Activated T-cell treated with anti-CD3 and anti-CD28 coated beads, Interleukin-2, amount 50 U/mL, for 72 hours (primary cell): ENCODE data around the gene GARNL3. TPM values are rescaled to one million over a fixed set of nuclear protein-coding genes. Genes with fewer than 3 reads are reported as not detected.

Experiments
- ATAC-seq, 2 donors: fragments of 150-1000 bp; cut with Tn5 transposase; replicated peaks in 1 of 2; 2 replicates each; pipeline ENCODE4 v1.10.0; 2021; ENCODE audit warnings: moderate library complexity in 2 of 2, mild to moderate bottlenecking in 1 of 2
- DNase-seq, 2 donors: peaks; one replicate each; pipeline ENCODE4 v3.0.0; 2021 to 2022; ENCODE audit warnings: mixed read lengths in 1 of 2
- H3K27ac Mint-ChIP-seq: one replicate; pipeline ENCODE4 v1.8.0; 2022; ENCODE audit warnings: mild to moderate bottlenecking, moderate library complexity, mixed read lengths
- H3K27me3 Mint-ChIP-seq: one replicate; pipeline ENCODE4 v1.8.0; 2022; ENCODE audit warnings: low read depth, mixed read lengths
- H3K36me3 Mint-ChIP-seq, 2 donors: one replicate each; pipeline ENCODE4 v1.8.0; 2022; ENCODE audit warnings: mixed read lengths in 2 of 2, mild to moderate bottlenecking in 1 of 2; ENCODE audit not compliant: insufficient read depth in 2 of 2
- H3K4me1 Mint-ChIP-seq: one replicate; pipeline ENCODE4 v1.8.0; 2022; ENCODE audit warnings: low read depth, mixed read lengths
- H3K4me3 Mint-ChIP-seq, 2 donors: one replicate each; pipeline ENCODE4 v1.8.0; 2022; ENCODE audit warnings: mild to moderate bottlenecking in 2 of 2, mixed read lengths in 2 of 2, moderate library complexity in 2 of 2
- H3K9me3 Mint-ChIP-seq, 2 donors: one replicate each; pipeline ENCODE4 v1.8.0; 2022; ENCODE audit warnings: mixed read lengths in 2 of 2
- total RNA-seq, 2 donors: library from RNA; stranded (reverse); gene quantifications; one replicate each; pipeline ENCODE4 v1.2.3, GENCODE V29; 2022

GARNL3 gene
- total RNA-seq, 2 donors from 2014 or later: 2.2 to 4.7 TPM

- Mint-ChIP-seq H3K9me3 (no peaks in the 10 kb centered on the region), H3K4me3 (no peak overlapping the region), H3K27ac (no peak overlapping the region), H3K27me3 (peaks cover 16% of the 10 kb centered on the region), H3K4me1 (no peaks in the 10 kb centered on the region), H3K36me3 (no peaks in the 10 kb centered on the region)
- DNase-seq: no peak
- no peak for ATAC-seq
These were observed 76.6 kb downstream of the GARNL3 start for GRCh38 chr9:127341152-127341551.

GRCh38 chr9:127344368-127345000 lies 79.9 kb downstream of the GARNL3 start:
- Mint-ChIP-seq H3K36me3 (no peaks in the 10 kb centered on the region), H3K27ac (no peak overlapping the region), H3K4me1 (no peaks in the 10 kb centered on the region), H3K4me3 (no peak overlapping the region), H3K27me3 (peaks cover 16% of the 10 kb centered on the region), H3K9me3 (no peaks in the 10 kb centered on the region)
- DNase-seq: no peak
- ATAC-seq: no peak

- no peaks in the 10 kb centered on the region for H3K9me3 Mint-ChIP-seq
- no peak overlapping the region for H3K27ac Mint-ChIP-seq
- no peaks in the 10 kb centered on the region for H3K36me3 Mint-ChIP-seq
- DNase-seq (no peak), ATAC-seq (no peak)
- no peaks in the 10 kb centered on the region for H3K4me1 Mint-ChIP-seq
- no peak overlapping the region for H3K4me3 Mint-ChIP-seq
- peaks cover 17% of the 10 kb centered on the region for H3K27me3 Mint-ChIP-seq
These were observed 81.0 kb downstream of the GARNL3 start for GRCh38 chr9:127345566-127345965.

GRCh38 chr9:127346584-127346983 lies 82.0 kb downstream of the GARNL3 start:
- Mint-ChIP-seq H3K36me3 (no peaks in the 10 kb centered on the region), H3K4me1 (no peaks in the 10 kb centered on the region), H3K9me3 (no peaks in the 10 kb centered on the region), H3K27ac (no peak overlapping the region), H3K27me3 (peaks cover 14% of the 10 kb centered on the region), H3K4me3 (no peak overlapping the region)
- DNase-seq (no peak), ATAC-seq (no peak)

- Mint-ChIP-seq H3K27ac (no peak overlapping the region), H3K4me1 (no peaks in the 10 kb centered on the region), H3K4me3 (no peak overlapping the region), H3K36me3 (no peaks in the 10 kb centered on the region), H3K27me3 (peaks cover 15% of the 10 kb centered on the region), H3K9me3 (no peaks in the 10 kb centered on the region)
- ATAC-seq: no peak
- no peak for DNase-seq
These were observed 83.5 kb downstream of the GARNL3 start for GRCh38 chr9:127347831-127348776.

GRCh38 chr9:127349483-127350113 lies 85.0 kb downstream of the GARNL3 start:
- H3K36me3 Mint-ChIP-seq: no peaks in the 10 kb centered on the region
- peaks cover 28% of the 10 kb centered on the region for H3K27me3 Mint-ChIP-seq
- no peaks in the 10 kb centered on the region for H3K4me1 Mint-ChIP-seq
- DNase-seq (no peak), ATAC-seq (no peak)
- no peaks in the 10 kb centered on the region for H3K9me3 Mint-ChIP-seq
- no peak overlapping the region for H3K27ac Mint-ChIP-seq
- H3K4me3 Mint-ChIP-seq: no peak overlapping the region

GRCh38 chr9:127351182-127352166 lies 86.9 kb downstream of the GARNL3 start:
- H3K4me1 Mint-ChIP-seq: no peaks in the 10 kb centered on the region
- DNase-seq (no peak), ATAC-seq (no peak)
- peaks cover 46% of the 10 kb centered on the region for H3K27me3 Mint-ChIP-seq
- H3K4me3 Mint-ChIP-seq: no peak overlapping the region
- H3K9me3 Mint-ChIP-seq: no peaks in the 10 kb centered on the region
- H3K27ac Mint-ChIP-seq: peak overlapping the region; percentile 72
- H3K36me3 Mint-ChIP-seq: no peaks in the 10 kb centered on the region

- Mint-ChIP-seq H3K36me3 (no peaks in the 10 kb centered on the region), H3K4me3 (no peak overlapping the region), H3K27me3 (peaks cover 58% of the 10 kb centered on the region), H3K9me3 (no peaks in the 10 kb centered on the region), H3K4me1 (no peaks in the 10 kb centered on the region), H3K27ac (no peak overlapping the region)
- no peak for DNase-seq
- ATAC-seq: no peak
These were observed 89.3 kb downstream of the GARNL3 start for GRCh38 chr9:127353882-127354281.

- Mint-ChIP-seq H3K4me3 (no peak overlapping the region), H3K36me3 (no peaks in the 10 kb centered on the region), H3K9me3 (no peaks in the 10 kb centered on the region), H3K27me3 (peaks cover 53% of the 10 kb centered on the region), H3K4me1 (no peaks in the 10 kb centered on the region), H3K27ac (no peak overlapping the region)
- no peak for DNase-seq
- no peak for ATAC-seq
These were observed 92.3 kb downstream of the GARNL3 start for GRCh38 chr9:127356906-127357305.

GRCh38 chr9:127358023-127358535 lies 93.5 kb downstream of the GARNL3 start:
- Mint-ChIP-seq H3K4me1 (no peaks in the 10 kb centered on the region), H3K9me3 (no peaks in the 10 kb centered on the region), H3K27ac (no peak overlapping the region), H3K36me3 (no peaks in the 10 kb centered on the region), H3K4me3 (no peak overlapping the region), H3K27me3 (peaks cover 51% of the 10 kb centered on the region)
- ATAC-seq: no peak
- DNase-seq: no peak

- Mint-ChIP-seq H3K9me3 (no peaks in the 10 kb centered on the region), H3K27me3 (peaks cover 52% of the 10 kb centered on the region), H3K27ac (no peak overlapping the region), H3K4me3 (no peak overlapping the region), H3K36me3 (no peaks in the 10 kb centered on the region), H3K4me1 (no peaks in the 10 kb centered on the region)
- DNase-seq: no peak
- no peak for ATAC-seq
These were observed 94.2 kb downstream of the GARNL3 start for GRCh38 chr9:127358770-127359169.

GRCh38 chr9:127360250-127360649 lies 95.7 kb downstream of the GARNL3 start:
- H3K4me1 Mint-ChIP-seq: no peaks in the 10 kb centered on the region
- H3K4me3 Mint-ChIP-seq: no peak overlapping the region
- no peak overlapping the region for H3K27ac Mint-ChIP-seq
- H3K9me3 Mint-ChIP-seq: no peaks in the 10 kb centered on the region
- ATAC-seq (no peak), DNase-seq (no peak)
- no peaks in the 10 kb centered on the region for H3K36me3 Mint-ChIP-seq
- H3K27me3 Mint-ChIP-seq: peaks cover 45% of the 10 kb centered on the region
